GM21619 (cell line): ENCODE data around the gene ERP44.
"Not testable (repeated sequence)": the region's sequence is repeated elsewhere in the genome, so short reads cannot be mapped to it uniquely, and the experiment has no call there.

Experiments used
- ATAC-seq: cut with Tn5 transposase; IDR thresholded peaks from one replicate; pipeline ENCODE4 v1.9.1; 2021; ENCODE audit not compliant: unreplicated experiment

The ERP44 gene

DNA sequence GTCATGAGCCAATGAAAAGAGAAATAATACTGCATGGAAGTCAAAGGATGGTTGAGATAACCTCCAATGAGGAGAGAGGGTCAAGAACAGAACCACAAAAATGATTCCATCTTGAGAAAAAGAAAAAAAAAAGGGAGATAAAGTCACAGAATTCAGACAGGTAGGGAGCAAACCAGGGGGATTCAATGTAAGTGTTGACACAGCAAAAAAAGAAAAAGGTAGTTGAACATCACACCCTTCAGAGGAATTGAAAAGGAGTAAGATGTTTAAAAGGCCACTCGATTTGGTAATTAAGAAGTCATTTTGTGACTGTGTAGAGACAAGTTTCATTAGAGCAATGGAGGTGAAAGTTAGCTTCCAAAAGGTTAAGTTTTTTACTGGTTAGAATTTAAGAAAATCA lies 79.3 kb downstream of the ERP44 start:
- no peak for ATAC-seq

- ATAC-seq, result no peak
Observed at GRCh38 chr9:100014846-100015245, 84.0 kb downstream of the ERP44 start.

- no peak for ATAC-seq
Observed at GRCh38 chr9:100013573-100013972, 85.2 kb downstream of the ERP44 start.

GRCh38 chr9:100012279-100012678 lies 86.5 kb downstream of the ERP44 start:
- no peak for ATAC-seq

GRCh38 chr9:100011062-100011681 lies 87.6 kb downstream of the ERP44 start:
- no peak for ATAC-seq

GRCh38 chr9:99999797-100000196 lies 99.0 kb downstream of the ERP44 start:
- no peak for ATAC-seq

DNA sequence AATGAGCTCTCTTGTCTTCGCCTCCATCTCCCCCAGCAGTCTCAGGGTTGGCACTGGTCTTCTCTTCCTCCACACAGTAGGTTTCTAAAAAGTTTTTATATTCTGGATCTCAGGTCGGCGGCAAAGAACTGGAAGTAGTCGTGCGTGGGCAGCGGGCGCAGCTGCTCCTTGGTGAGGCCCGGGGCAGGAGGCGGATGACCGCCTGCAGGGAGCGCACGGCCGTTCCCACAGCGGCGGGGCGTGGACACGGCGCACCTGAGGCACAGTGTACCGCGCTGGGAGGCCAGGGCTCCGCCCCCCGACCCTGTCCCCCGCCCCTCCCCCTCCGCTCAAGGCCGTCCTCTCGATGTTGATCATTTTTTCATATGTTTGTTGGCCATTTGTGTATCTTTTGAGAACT lies 99.9 kb downstream of the ERP44 start:
- no peak for ATAC-seq

DNA sequence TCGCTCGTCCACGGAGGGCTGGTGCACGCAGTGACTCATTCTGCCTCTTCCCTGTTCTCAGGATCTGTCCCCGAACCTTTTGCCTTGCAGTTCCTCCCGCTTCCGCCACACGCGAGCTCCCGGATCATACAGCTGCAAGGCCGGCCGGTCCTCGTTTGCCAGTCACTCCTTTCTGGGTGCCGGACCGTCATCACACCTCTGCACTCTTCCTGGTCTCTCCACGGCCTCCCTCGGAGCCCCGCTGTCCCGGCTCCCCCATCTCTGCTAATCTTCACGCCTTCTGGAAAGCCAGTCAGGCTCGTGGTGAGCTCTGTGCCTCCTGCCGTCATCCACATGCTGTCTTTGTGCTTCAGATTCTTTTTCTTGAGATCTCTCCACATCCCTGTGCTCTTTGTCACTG lies 100.5 kb downstream of the ERP44 start:
- ATAC-seq, result no peak

- not testable (repeated sequence) for ATAC-seq
Observed at GRCh38 chr9:99990508-99990907, 108.3 kb downstream of the ERP44 start.

DNA sequence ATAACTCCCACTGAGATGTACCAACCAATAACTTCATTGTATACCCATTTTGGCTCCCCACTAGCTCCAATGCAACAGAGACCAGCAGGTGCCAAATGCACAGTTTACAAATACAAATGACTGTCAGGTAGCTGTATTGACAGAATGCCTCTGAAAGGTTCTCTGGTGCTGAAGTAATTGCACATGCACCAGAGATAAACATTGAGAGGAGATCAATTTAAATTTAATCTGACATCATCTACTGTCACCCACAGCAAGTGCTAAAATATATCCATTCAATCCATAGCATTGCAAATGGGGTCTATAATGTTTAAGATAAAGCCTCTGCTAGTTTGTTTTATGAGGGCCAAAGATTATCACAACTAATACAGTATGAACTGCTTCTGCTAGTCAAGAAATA lies 112.2 kb downstream of the ERP44 start:
- no peak for ATAC-seq

DNA sequence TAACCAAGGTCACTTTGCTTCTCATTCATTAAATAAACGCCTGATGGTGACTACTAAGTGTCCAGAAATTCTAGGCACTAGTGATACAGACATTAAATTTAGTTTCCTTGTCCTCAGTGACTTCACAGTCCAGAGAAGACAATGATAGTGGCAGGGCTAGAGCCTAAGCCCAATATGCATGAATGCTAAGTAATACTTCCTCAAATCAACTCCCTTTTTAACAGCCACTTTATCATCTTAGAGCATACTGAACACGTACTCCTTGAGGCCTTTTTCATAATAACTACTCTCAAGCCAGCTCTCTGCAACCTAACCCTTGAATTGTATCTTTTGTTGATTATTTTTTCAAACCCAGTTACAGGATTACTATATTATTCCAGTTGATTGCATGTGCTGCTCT lies 118.2 kb downstream of the ERP44 start:
- no peak for ATAC-seq

DNA sequence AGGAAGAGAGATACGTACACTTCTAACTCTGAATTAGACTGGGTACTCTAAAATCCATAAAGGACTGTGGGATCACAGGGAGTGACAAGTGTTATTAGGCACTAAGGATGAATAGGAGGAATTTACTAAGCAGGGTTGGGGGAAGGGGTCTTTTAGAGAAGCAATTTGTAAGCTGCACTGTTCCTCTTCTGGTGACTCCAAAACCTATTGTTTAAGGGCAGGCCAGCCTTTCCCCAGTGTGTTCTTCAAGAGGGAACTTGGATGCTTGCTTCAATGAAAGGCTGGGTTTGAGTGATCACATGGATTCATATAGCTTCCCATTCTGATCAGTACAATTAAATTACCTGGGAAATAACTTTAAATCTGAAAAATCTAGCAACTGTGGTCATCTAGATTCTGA lies 120.6 kb downstream of the ERP44 start:
- no peak for ATAC-seq

- ATAC-seq, result no peak
Observed at GRCh38 chr9:99977033-99977792, 121.6 kb downstream of the ERP44 start.

GRCh38 chr9:99973455-99973854 lies 125.3 kb downstream of the ERP44 start:
- no peak for ATAC-seq

- ATAC-seq, result no peak
Observed at GRCh38 chr9:99971410-99971809, 127.4 kb downstream of the ERP44 start.

GRCh38 chr9:99970481-99970880 lies 128.3 kb downstream of the ERP44 start:
- ATAC-seq, result no peak

GRCh38 chr9:99967457-99967856 lies 131.3 kb downstream of the ERP44 start:
- no peak for ATAC-seq

- no peak for ATAC-seq
Observed at GRCh38 chr9:99966716-99967115, 132.1 kb downstream of the ERP44 start.

GRCh38 chr9:99966001-99966400 lies 132.8 kb downstream of the ERP44 start:
- no peak for ATAC-seq

DNA sequence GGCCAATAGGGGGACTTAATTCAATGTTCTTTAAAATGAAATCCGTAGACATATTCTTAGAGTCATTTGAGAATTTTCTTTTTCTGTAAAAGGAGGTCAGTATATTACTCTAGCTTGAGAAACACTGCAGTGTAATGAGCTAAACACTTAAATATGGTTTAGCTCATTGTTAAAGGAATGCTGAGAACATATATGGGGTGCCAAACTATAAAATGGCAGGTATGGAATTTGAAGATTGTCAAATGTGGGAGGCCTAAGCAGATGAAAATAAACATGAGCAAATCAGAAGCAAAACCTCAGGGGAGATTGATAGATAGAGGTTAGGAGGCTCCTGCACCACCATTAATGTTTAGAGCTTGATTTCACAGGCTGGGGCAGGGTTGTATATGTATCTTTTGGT lies 134.5 kb downstream of the ERP44 start:
- ATAC-seq, result no peak

- no peak for ATAC-seq
Observed at GRCh38 chr9:99962680-99963261, 136.0 kb downstream of the ERP44 start.

- no peak for ATAC-seq
Observed at GRCh38 chr9:99955606-99956005, 143.2 kb downstream of the ERP44 start.
